Mesothelial cell of epicardium (in vitro differentiated cells): ENCODE measurements around the gene GGT6. TPM values are rescaled to one million over a fixed set of nuclear protein-coding genes. Genes with fewer than 3 reads are reported as not detected.

ENCODE experiments used
- DNase-seq, 2 experiments: peaks; one replicate each; pipeline ENCODE4 v3.0.0; 2021; ENCODE audit warnings: low spot score in 2 of 2; ENCODE audit not compliant: unreplicated experiment in 2 of 2
- H3K27ac Mint-ChIP-seq: 2 replicates; pipeline ENCODE4 v1.8.0; 2021; ENCODE audit warnings: mixed read lengths
- H3K27me3 Mint-ChIP-seq: 2 replicates; pipeline ENCODE4 v1.8.0; 2021; ENCODE audit warnings: low read depth, mixed read lengths
- H3K36me3 Mint-ChIP-seq: 2 replicates; pipeline ENCODE4 v1.8.0; 2021; ENCODE audit warnings: mixed read lengths
- H3K4me1 Mint-ChIP-seq: 2 replicates; pipeline ENCODE4 v1.8.0; 2021; ENCODE audit warnings: mixed read lengths
- H3K4me3 Mint-ChIP-seq: 2 replicates; pipeline ENCODE4 v1.8.0; 2021; ENCODE audit warnings: mild to moderate bottlenecking, moderate library complexity, mixed read lengths
- H3K9me3 Mint-ChIP-seq: 2 replicates; pipeline ENCODE4 v1.8.0; 2021; ENCODE audit warnings: mixed read lengths
- total RNA-seq: library from RNA; stranded (reverse); gene quantifications from 3 replicates; pipeline ENCODE4 v1.2.1, GENCODE V29; 2021
- TF ChIP-seq, protein P1 (sequence below): fragments of 200-600 bp; sonication (generic); IDR thresholded peaks from one replicate; pipeline ENCODE4 v1.5.0; 2021; ENCODE audit warnings: antibody characterized with exemption; ENCODE audit not compliant: unreplicated experiment

GGT6 gene
- total RNA-seq, 1 donor from 2014 or later, result 0.27 TPM

DNA sequence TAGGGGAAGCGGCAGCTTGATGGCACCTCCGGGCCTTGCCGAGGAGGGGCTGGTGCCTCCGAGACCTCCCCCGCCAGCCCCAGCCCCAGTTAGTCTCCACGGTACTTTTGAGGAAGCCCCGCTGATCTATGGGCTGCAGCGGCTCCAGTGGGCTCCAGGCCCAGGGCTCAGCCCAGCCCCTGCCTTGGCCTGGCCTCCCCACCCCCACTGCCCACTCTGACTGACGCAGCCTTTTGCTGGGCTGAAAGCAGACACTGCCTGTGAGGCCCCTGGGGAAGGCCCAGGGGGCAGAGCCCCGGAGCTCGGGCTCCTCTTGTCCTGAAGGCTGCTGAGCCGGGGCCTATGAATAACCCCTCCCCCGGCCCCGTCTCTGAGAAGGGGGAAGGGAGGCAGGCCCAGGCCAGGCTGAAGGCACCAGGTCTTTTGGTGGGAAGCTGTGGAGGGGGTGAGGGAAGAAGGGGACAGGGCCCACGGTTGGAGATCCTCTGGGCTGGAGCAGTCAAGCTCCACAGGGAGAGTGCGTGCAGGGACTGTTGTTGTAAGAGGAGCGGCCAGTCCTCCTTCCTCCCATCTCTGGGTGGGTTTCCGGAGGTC, 16.4 kb upstream of the GGT6 start:
- Mint-ChIP-seq H3K4me1 (peaks cover 57% of the 10 kb centered on the region), H3K9me3 (no peaks in the 10 kb centered on the region), H3K27ac (peak overlapping the region; percentile 88), H3K36me3 (no peaks in the 10 kb centered on the region), H3K27me3 (no peaks in the 10 kb centered on the region), H3K4me3 (no peak overlapping the region)
- TF ChIP-seq, protein P1, sequence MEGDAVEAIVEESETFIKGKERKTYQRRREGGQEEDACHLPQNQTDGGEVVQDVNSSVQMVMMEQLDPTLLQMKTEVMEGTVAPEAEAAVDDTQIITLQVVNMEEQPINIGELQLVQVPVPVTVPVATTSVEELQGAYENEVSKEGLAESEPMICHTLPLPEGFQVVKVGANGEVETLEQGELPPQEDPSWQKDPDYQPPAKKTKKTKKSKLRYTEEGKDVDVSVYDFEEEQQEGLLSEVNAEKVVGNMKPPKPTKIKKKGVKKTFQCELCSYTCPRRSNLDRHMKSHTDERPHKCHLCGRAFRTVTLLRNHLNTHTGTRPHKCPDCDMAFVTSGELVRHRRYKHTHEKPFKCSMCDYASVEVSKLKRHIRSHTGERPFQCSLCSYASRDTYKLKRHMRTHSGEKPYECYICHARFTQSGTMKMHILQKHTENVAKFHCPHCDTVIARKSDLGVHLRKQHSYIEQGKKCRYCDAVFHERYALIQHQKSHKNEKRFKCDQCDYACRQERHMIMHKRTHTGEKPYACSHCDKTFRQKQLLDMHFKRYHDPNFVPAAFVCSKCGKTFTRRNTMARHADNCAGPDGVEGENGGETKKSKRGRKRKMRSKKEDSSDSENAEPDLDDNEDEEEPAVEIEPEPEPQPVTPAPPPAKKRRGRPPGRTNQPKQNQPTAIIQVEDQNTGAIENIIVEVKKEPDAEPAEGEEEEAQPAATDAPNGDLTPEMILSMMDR, result no peak
- DNase-seq, result no peak

DNA sequence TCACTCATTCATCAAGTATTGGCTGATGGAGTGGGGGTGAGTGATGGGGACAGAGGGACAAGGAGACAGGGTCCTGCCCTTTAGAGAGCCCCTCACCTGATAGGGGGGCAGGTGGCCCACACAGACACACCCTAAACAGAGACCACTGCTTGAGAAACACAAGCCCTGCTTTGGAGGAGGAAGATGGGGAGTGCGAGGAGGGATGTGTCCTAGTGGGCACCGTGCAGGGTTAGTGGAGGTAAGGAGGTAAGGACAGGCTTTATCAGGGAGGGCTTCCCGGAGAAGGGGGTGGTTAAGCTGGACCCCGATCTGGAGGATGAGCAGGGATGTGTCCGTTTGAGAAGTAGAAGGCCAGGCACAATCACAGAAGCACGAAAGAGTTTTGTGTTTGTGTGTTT, 15.8 kb upstream of the GGT6 start:
- H3K27me3 Mint-ChIP-seq, result no peaks in the 10 kb centered on the region
- peak overlapping the region; percentile 88 for H3K27ac Mint-ChIP-seq
- H3K36me3 Mint-ChIP-seq, result no peaks in the 10 kb centered on the region
- TF ChIP-seq, protein P1, result no peak
- no peak for DNase-seq
- no peaks in the 10 kb centered on the region for H3K9me3 Mint-ChIP-seq
- H3K4me3 Mint-ChIP-seq, result no peak overlapping the region
- H3K4me1 Mint-ChIP-seq, result peaks cover 51% of the 10 kb centered on the region

DNA sequence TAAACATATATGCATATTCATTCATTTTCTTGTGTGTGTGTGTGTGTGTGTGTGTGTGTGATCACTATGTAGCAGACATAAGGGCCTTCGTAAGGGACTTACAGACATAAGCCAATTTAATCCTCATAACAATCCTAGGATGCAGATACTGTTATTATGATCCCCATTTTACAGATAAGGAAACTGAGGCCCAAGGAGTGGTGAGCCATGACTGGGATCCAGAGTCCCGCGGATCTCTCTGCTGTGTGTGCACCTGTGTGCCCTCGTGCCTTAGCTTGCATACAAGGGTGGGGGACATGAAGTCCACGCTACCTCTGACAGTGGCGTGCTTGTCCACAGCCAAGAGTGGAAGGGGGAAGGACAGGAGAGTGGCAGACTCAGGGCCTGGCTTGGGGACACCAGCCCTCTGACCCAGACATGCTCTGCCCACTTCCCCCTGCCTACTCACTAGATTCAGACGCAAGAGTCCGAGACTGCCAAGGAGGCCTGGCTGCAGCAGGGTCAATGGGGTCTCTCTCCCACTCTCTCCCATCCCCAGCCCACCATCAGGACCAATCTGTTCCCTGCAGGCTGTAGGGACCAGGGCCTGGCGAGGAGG, 14.2 kb upstream of the GGT6 start:
- DNase-seq, result no peak
- TF ChIP-seq, protein P1, result no peak
- Mint-ChIP-seq H3K4me3 (no peak overlapping the region), H3K27me3 (no peaks in the 10 kb centered on the region), H3K4me1 (peaks cover 46% of the 10 kb centered on the region), H3K9me3 (no peaks in the 10 kb centered on the region), H3K36me3 (no peaks in the 10 kb centered on the region), H3K27ac (peak overlapping the region; percentile 86)

DNA sequence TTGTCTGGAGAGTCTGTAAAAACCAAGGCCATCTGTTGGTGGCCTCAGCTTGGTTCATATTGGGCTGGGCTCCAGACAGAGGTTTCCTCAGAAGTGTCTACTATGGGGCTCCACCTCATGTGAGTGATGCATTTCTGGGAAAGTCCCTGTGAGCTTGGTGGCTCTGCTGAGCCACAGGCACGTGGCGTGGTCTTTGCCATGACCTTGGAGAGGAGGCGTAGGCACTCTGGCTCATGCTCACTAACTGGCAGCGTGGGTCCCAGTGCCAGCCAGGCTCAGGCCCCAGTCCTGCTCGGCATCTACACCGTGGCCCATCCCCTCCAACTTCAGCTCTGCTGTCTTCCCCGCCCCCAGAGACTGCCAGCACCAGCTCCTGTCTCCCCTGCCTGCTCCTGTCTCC, 13.3 kb upstream of the GGT6 start:
- DNase-seq, result no peak
- Mint-ChIP-seq H3K4me1 (peaks cover 48% of the 10 kb centered on the region), H3K36me3 (no peaks in the 10 kb centered on the region), H3K27me3 (no peaks in the 10 kb centered on the region), H3K9me3 (no peaks in the 10 kb centered on the region), H3K4me3 (no peak overlapping the region), H3K27ac (peak overlapping the region; percentile 22)
- TF ChIP-seq, protein P1, result no peak

DNA sequence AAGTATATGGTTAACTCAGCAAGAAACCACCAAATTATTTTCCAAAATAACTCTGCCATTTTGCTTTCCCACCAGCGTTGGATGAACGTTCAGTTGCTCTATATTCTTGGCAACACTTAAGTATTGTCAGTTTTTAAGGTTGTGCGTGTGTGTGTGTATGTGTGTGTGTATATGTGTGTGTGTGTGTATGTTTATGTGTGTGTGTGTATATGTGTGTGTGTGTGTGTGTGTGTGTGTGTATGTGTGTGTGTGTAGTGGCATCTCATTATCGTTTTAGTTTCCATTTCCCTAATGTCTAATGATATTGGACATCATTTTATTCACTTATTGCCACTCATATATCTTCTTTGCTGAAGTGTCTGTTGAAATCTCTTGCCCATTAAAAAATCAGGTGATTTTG, 12.7 kb upstream of the GGT6 start:
- no peaks in the 10 kb centered on the region for H3K36me3 Mint-ChIP-seq

More for the DNA sequence above, 12.7 kb upstream of the GGT6 start:
- Mint-ChIP-seq H3K27ac (no peak overlapping the region), H3K4me1 (peaks cover 48% of the 10 kb centered on the region), H3K27me3 (no peaks in the 10 kb centered on the region), H3K9me3 (no peaks in the 10 kb centered on the region), H3K4me3 (no peak overlapping the region)
- TF ChIP-seq, protein P1, result no peak
- no peak for DNase-seq
